ENCODE measurements around the gene SPTLC2.
"Not testable (repeated sequence)": the region's sequence is repeated elsewhere in the genome, so short reads cannot be mapped to it uniquely, and the experiment has no call there.

SPTLC2 gene

DNA sequence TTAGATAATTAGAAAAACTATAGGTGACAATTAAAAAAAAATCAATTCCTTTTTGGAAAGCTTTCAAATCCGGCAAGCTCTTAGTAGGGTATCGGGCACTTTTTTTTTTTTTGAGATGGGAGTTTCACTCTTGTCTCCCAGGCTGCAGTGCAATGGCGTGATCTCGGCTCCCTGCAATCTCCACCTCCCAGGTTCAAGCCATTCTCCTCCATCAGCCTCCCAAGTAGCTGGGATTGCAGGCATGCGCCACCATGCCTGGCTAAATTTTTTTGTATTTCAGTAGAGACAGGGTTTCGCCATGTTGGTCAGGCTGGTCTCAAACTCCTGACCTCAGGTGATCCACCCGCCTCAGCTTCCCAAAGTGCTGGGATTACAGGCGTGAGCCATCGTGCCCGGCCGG lies 71.3 kb downstream of the SPTLC2 start:
- H3K4me1 Mint-ChIP-seq (ENCODE audit: low read depth in 2 of 2); H3K4me3 Mint-ChIP-seq; DNase-seq; H3K9me3 Mint-ChIP-seq; ATAC-seq (replicated peaks); H3K27me3 Mint-ChIP-seq: not testable (repeated sequence)
- Mint-ChIP-seq H3K36me3 (ENCODE audit: insufficient read depth) (peaks cover 39% of the 10 kb centered on the region), H3K27ac (peak overlapping the region; percentile 36 to 66)

DNA sequence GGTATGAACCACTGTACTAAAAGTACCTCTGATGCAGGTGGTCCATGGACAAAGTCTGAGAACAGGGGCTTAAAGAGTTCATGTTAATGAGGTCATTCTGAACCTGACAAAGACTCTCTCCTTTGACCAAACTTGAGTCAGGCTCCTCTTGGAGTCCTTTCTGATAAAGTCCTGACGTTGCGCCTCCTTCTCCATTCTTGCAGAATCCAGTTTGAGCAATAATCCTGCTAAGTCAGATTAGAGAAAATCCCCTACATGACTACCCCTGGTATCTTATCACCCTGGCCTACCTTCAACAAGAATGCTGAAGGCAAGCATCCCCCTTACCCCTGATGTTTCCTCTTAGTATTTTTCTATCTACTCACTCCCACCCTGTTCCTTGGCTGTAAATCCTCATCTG lies 71.9 kb downstream of the SPTLC2 start:
- Mint-ChIP-seq H3K27me3 (no peaks in the 10 kb centered on the region), H3K36me3 (ENCODE audit: insufficient read depth) (peaks cover 33% of the 10 kb centered on the region), H3K9me3 (no peaks in the 10 kb centered on the region), H3K4me3 (no peak overlapping the region), H3K4me1 (ENCODE audit: low read depth in 2 of 2) (peaks cover 2 to 6% of the 10 kb centered on the region in 2 donors), H3K27ac (peak overlapping the region in 1 of 2 donors; percentile 6)
- ATAC-seq (replicated peaks), result no peak
- no peak for DNase-seq

DNA sequence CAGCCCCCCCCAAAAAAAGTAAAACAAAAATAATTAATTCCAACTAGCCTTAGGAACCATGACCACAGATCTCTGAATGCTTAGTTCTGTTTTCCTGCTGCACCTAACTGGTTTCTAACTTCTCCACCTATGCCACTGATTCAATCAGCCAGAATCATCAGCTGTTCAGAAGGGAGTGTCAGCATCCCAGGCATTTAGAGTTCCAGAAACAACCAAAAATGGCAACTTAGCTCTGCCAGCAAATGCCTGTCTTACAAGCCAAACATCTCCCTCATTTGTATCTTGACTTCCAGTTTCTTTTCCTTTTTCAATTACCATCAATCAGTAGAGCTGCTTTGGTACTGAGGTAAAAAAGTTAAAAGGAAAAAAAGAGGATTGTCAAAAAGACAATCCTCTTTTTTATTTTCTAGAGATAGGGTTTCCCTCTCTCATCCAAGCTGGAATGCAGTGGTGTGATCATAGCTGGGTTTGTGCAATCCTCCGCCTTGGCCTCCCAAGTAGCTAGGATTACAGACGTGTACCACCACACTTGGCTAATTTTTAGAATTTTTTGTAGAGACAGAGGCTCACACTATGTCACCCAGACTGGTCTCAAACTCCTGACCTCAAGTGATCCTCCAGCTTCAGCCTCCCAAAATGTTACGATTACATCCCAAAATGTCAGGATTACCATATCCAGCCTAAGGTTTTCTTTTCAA lies 72.7 kb downstream of the SPTLC2 start:
- peak overlapping the region in 1 of 2 donors; percentile 64 for H3K27ac Mint-ChIP-seq
- peaks cover 28% of the 10 kb centered on the region for H3K36me3 Mint-ChIP-seq (ENCODE audit: insufficient read depth)
- H3K4me1 Mint-ChIP-seq (ENCODE audit: low read depth in 2 of 2), result peaks cover 2 to 6% of the 10 kb centered on the region in 2 donors
- no peaks in the 10 kb centered on the region for H3K9me3 Mint-ChIP-seq
- no peak overlapping the region for H3K4me3 Mint-ChIP-seq
- no peak for DNase-seq
- H3K27me3 Mint-ChIP-seq, result no peaks in the 10 kb centered on the region
- no peak for ATAC-seq (replicated peaks)

GRCh38 chr14:77543240-77543551 lies 73.2 kb downstream of the SPTLC2 start:
- Mint-ChIP-seq H3K9me3 (no peaks in the 10 kb centered on the region), H3K4me1 (ENCODE audit: low read depth in 2 of 2) (peaks cover 2 to 6% of the 10 kb centered on the region in 2 donors), H3K27me3 (no peaks in the 10 kb centered on the region), H3K36me3 (ENCODE audit: insufficient read depth) (peaks cover 28% of the 10 kb centered on the region), H3K4me3 (no peak overlapping the region), H3K27ac (no peak overlapping the region)
- DNase-seq, result no peak
- no peak for ATAC-seq (replicated peaks)

DNA sequence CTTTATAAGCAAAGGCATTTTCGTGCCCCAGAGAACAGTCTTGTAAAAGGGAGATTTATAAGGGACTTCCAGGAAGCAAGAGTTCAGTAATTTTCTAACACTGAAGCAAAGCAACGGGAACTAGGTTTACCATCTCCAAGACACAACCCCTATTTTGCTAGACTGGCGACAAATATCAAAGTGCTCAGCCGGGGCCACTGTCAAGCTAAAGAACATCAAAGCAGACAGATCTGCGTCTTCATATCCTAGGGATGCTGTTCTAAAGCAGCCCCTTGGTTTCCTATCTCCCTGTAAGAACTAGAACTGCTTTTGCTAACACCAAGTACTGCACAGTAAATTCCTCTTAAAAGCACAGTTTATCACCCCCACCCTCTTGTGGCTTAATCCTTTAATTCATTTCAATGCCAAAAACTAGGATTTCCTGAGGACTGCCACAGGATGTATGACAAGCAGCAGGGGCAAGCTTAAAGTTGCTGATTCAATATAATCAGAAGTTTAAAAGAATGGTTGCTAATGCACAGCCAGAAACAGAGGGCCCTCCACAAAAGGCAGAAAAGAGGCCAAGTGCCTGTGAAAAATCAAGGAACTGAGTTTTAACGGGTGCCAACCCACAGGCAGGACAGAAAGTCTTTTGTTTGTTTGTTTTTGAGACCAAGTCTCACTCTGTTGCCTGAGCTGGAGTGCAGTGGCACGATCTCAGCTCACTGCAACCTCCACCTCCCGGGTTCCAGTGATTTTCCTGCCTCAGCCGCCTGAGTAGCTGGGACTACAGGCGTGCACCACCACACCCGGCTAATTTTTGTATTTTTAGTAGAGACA lies 73.8 kb downstream of the SPTLC2 start:
- Mint-ChIP-seq H3K27me3 (no peaks in the 10 kb centered on the region), H3K36me3 (ENCODE audit: insufficient read depth) (peaks cover 27% of the 10 kb centered on the region), H3K4me3 (no peak overlapping the region), H3K9me3 (no peaks in the 10 kb centered on the region), H3K4me1 (ENCODE audit: low read depth in 2 of 2) (peaks cover 2 to 6% of the 10 kb centered on the region in 2 donors), H3K27ac (peak overlapping the region in 1 of 2 donors; percentile 57)
- DNase-seq (no peak), ATAC-seq (replicated peaks) (no peak)

GRCh38 chr14:77541905-77542304 lies 74.5 kb downstream of the SPTLC2 start:
- Mint-ChIP-seq H3K27ac (peak overlapping the region; percentile 18 to 57), H3K4me3 (no peak overlapping the region)
- no peak for ATAC-seq (replicated peaks)

GRCh38 chr14:77536951-77537350 lies 79.5 kb downstream of the SPTLC2 start:
- Mint-ChIP-seq H3K27ac (peak overlapping the region in 1 of 2 donors; percentile 28), H3K36me3 (ENCODE audit: insufficient read depth) (peaks cover 15% of the 10 kb centered on the region)
- H3K4me3 Mint-ChIP-seq; H3K4me1 Mint-ChIP-seq (ENCODE audit: low read depth in 2 of 2); H3K27me3 Mint-ChIP-seq; H3K9me3 Mint-ChIP-seq; ATAC-seq (replicated peaks); DNase-seq: not testable (repeated sequence)

More at GRCh38 chr14:77541905-77542304, 74.5 kb downstream of the SPTLC2 start:
- Mint-ChIP-seq H3K4me1 (ENCODE audit: low read depth in 2 of 2) (peaks cover 2 to 6% of the 10 kb centered on the region in 2 donors), H3K27me3 (no peaks in the 10 kb centered on the region), H3K36me3 (ENCODE audit: insufficient read depth) (peaks cover 23% of the 10 kb centered on the region), H3K9me3 (no peaks in the 10 kb centered on the region)
- DNase-seq, result no peak

DNA sequence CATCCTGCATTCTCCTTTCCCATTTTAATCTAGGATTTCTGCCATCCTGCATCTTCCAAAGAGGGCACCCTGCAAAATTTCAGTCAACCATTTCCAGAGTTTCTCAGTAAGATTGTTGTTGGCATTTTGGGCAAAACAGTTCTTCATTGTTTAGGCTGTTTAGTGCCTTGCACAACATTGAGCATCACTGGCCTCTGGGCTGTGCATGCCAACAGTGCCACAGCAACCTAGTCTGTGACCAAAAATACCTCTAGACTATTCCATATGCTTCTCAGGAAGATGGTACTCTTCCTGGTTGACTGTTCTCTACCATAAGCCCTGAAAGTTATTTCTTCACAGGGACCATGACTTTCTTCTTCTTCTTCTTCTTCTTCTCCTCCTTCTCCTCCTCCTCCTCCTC lies 85.4 kb downstream of the SPTLC2 start:
- peak overlapping the region; percentile 57 to 79 for H3K27ac Mint-ChIP-seq

DNA sequence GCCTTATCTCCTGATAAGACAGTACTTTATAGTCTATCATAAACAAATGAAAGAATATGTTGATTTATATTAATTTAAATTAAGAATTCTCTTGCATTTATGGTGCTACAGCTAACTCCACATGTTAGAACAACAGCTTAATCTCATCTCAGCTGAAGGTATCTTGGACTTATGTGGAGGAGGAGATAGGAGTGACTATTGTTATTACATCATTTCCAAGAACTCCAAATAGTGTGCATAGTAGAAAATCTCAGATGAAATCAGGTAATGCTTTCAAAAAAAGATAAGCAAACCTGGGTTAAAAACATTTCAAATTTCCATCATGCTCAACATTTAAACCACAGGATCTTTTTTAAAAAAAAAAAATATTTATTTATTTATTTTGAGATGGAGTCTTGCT lies 86.5 kb downstream of the SPTLC2 start:
- Mint-ChIP-seq H3K4me3 (no peak overlapping the region), H3K4me1 (ENCODE audit: low read depth in 2 of 2) (peaks cover under 1 to 4% of the 10 kb centered on the region in 2 donors), H3K27ac (peak overlapping the region in 1 of 2 donors; percentile 59), H3K36me3 (ENCODE audit: insufficient read depth) (peaks cover 6% of the 10 kb centered on the region), H3K9me3 (no peaks in the 10 kb centered on the region), H3K27me3 (no peaks in the 10 kb centered on the region)
- no peak for DNase-seq
- ATAC-seq (replicated peaks), result no peak

More for the DNA sequence above, 85.4 kb downstream of the SPTLC2 start:
- DNase-seq (no peak), ATAC-seq (replicated peaks) (no peak)
- Mint-ChIP-seq H3K27me3 (no peaks in the 10 kb centered on the region), H3K4me3 (no peak overlapping the region), H3K36me3 (ENCODE audit: insufficient read depth) (peaks cover 11% of the 10 kb centered on the region), H3K4me1 (ENCODE audit: low read depth in 2 of 2) (peaks cover 4% of the 10 kb centered on the region in 2 donors), H3K9me3 (no peaks in the 10 kb centered on the region)

GRCh38 chr14:77529213-77529612 lies 87.2 kb downstream of the SPTLC2 start:
- no peaks in the 10 kb centered on the region for H3K27me3 Mint-ChIP-seq
- no peak for ATAC-seq (replicated peaks)
- peaks cover 10% of the 10 kb centered on the region for H3K36me3 Mint-ChIP-seq (ENCODE audit: insufficient read depth)
- no peak overlapping the region for H3K4me3 Mint-ChIP-seq
- no peak overlapping the region for H3K27ac Mint-ChIP-seq
- H3K4me1 Mint-ChIP-seq (ENCODE audit: low read depth in 2 of 2), result peaks cover 0 to 4% of the 10 kb centered on the region in 2 donors
- H3K9me3 Mint-ChIP-seq, result no peaks in the 10 kb centered on the region
- no peak for DNase-seq

DNA sequence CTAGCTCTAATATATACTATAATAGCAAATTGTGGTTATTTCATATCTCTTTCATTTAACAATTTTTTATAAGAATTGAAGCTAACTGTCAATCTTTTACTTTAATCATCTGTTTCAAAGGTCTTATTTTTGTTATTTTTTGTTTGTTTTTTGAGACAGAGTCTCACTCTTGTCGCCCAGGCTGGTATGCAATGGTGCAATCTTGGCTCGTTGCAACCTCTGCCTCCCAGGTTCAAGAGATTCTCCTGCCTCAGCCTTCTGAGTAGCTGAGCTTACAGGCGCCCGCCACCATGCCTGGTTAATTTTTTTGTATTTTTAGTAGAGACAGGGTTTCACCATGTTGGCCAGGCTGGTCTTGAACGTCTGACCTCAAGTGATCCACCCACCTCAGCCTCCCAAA lies 87.7 kb downstream of the SPTLC2 start:
- H3K4me3 Mint-ChIP-seq, result not testable (repeated sequence)

GRCh38 chr14:77526266-77526665 lies 90.2 kb downstream of the SPTLC2 start:
- ATAC-seq (replicated peaks) (no peak), DNase-seq (no peak)
- H3K27ac Mint-ChIP-seq, result no peak overlapping the region
- H3K36me3 Mint-ChIP-seq (ENCODE audit: insufficient read depth), result peaks cover 20% of the 10 kb centered on the region
- H3K27me3 Mint-ChIP-seq, result no peaks in the 10 kb centered on the region
- H3K9me3 Mint-ChIP-seq, result no peaks in the 10 kb centered on the region
- no peak overlapping the region for H3K4me3 Mint-ChIP-seq
- H3K4me1 Mint-ChIP-seq (ENCODE audit: low read depth in 2 of 2), result peaks cover 5 to 8% of the 10 kb centered on the region in 2 donors

More for the DNA sequence above, 87.7 kb downstream of the SPTLC2 start:
- not testable (repeated sequence) for H3K36me3 Mint-ChIP-seq (ENCODE audit: insufficient read depth); H3K4me1 Mint-ChIP-seq (ENCODE audit: low read depth in 2 of 2); H3K27ac Mint-ChIP-seq; H3K9me3 Mint-ChIP-seq; H3K27me3 Mint-ChIP-seq; DNase-seq; ATAC-seq (replicated peaks)

- Mint-ChIP-seq H3K27ac (no peak overlapping the region), H3K4me1 (ENCODE audit: low read depth in 2 of 2) (peaks cover 4 to 5% of the 10 kb centered on the region in 2 donors), H3K9me3 (no peaks in the 10 kb centered on the region), H3K4me3 (no peak overlapping the region), H3K36me3 (ENCODE audit: insufficient read depth) (peaks cover 37% of the 10 kb centered on the region), H3K27me3 (no peaks in the 10 kb centered on the region)
- ATAC-seq (replicated peaks), result no peak
- no peak for DNase-seq
These were observed 91.9 kb downstream of the SPTLC2 start for GRCh38 chr14:77524536-77524935.

- H3K36me3 Mint-ChIP-seq (ENCODE audit: insufficient read depth), result peaks cover 51% of the 10 kb centered on the region
- DNase-seq, result no peak
- no peaks in the 10 kb centered on the region for H3K27me3 Mint-ChIP-seq
- H3K4me1 Mint-ChIP-seq (ENCODE audit: low read depth in 2 of 2), result peaks cover 4 to 5% of the 10 kb centered on the region in 2 donors
- H3K27ac Mint-ChIP-seq, result peak overlapping the region; percentile 15 to 95
- H3K4me3 Mint-ChIP-seq, result no peak overlapping the region
- ATAC-seq (replicated peaks), result no peak
- no peaks in the 10 kb centered on the region for H3K9me3 Mint-ChIP-seq
These were observed 93.3 kb downstream of the SPTLC2 start for GRCh38 chr14:77523109-77523508.

Data from effector memory CD8-positive, alpha-beta T cell (primary cell).